ENCODE results near the gene DACH1. TPM values are rescaled to one million over a fixed set of nuclear protein-coding genes. Genes with fewer than 3 reads are reported as not detected.

Gene DACH1
- total and polyA plus RNA-seq, 2 of the 13 experiments (the other 11 are each of a cell fraction or from before 2014, with no cell fraction given) = not detected

DNA sequence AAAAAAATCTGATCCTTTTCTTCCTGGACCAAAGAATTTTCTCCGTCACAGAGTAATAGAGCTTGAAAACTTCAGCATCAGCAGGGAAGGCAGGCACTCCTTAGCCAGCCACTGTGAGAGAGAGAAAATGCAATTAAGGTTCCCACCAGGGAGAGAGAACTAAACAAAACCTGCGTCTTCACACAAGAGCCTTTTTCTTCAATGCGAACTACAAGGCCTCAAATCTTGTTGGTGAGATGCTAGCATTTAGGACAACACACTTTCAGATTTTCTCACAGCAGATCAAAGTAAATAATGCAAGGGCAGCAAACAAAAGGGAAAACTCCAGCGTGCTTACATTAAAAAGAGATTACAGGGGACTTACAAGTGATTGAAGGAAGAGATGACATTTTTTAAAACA lies 80.1 kb downstream of the DACH1 start:
- H3K27ac ChIP-seq (ENCODE audit: extremely low read length, insufficient read depth, low read length) = no peak overlapping the region
- no peaks in the 10 kb centered on the region for H3K79me2 ChIP-seq (ENCODE audit: insufficient read depth, low read length)
- no peak overlapping the region for H3K4me2 ChIP-seq (ENCODE audit: low read depth, low read length)
- no peaks in the 10 kb centered on the region for H3K36me3 ChIP-seq (replicated peaks in 1 of 2; ENCODE audit: control insufficient read depth in 1 of 2, insufficient read depth in 2 of 2, low read length in 2 of 2)
- no peak overlapping the region for H3K9ac ChIP-seq (ENCODE audit: insufficient read depth, low read depth, low read length)
- H3K9me3 ChIP-seq (ENCODE audit: low read length) = no peaks in the 10 kb centered on the region
- H3K4me3 ChIP-seq (replicated peaks in 1 of 3; ENCODE audit: insufficient read depth in 1 of 3, low read depth in 2 of 3, low read length in 3 of 3) = no peak overlapping the region
- H3K27me3 ChIP-seq (ENCODE audit: control insufficient read depth in 1 of 2, insufficient read depth in 2 of 2, low read length in 2 of 2) = 0 out of 5 replicates have a peak, but pooled peaks cover 0 to 2% of the 10 kb centered on the region in 2 experiments
- FAIRE-seq (no peak), DNase-seq (ENCODE audit: low spot score) (no peak), ATAC-seq (no peak)
- no TSS peak for BruUV-seq (replicated peaks)
- intact Hi-C loops (cut with micrococcal nuclease; ENCODE audit: unreplicated experiment) = no loop called here
- TF ChIP-seq ZNF572 (CRISPR knock-in tag; IDR thresholded peaks at IDR 0.05) = no peak
- H4K20me1 ChIP-seq (ENCODE audit: insufficient read depth, low read length) = no peaks in the 10 kb centered on the region
- ChIA-PET POLR2A (no interaction called here), CTCF (ENCODE audit: low intra/inter-chr PET ratio, low total read pairs) (no interaction called here)
- H2AFZ ChIP-seq (ENCODE audit: low read length) = no peak overlapping the region
- in situ Hi-C loops (cut with HindIII; ENCODE audit: extremely low pct_ligation_motif_present, low pct_unique_long_range_greater_than_20kb) = no loop called here
- H3K4me1 ChIP-seq (ENCODE audit: insufficient read depth, low read length) = no peaks in the 10 kb centered on the region
- WGBS (ENCODE audit: low lambda C conversion rate) = 23% methylated on average over 4 of the region's 4 CpGs

GRCh38 chr13:71785361-71785760 lies 81.6 kb downstream of the DACH1 start:
- POLR2A ChIA-PET = no interaction called here
- no TSS peak for BruUV-seq (replicated peaks)
- no peak for FAIRE-seq

More at GRCh38 chr13:71785361-71785760, 81.6 kb downstream of the DACH1 start:
- Histone ChIP-seq H3K27me3 (ENCODE audit: control insufficient read depth in 1 of 2, insufficient read depth in 2 of 2, low read length in 2 of 2) (no peaks in the 10 kb centered on the region), H2AFZ (ENCODE audit: low read length) (no peak overlapping the region), H3K79me2 (ENCODE audit: insufficient read depth, low read length) (no peaks in the 10 kb centered on the region), H3K4me1 (ENCODE audit: insufficient read depth, low read length) (no peaks in the 10 kb centered on the region), H3K9me3 (ENCODE audit: low read length) (no peaks in the 10 kb centered on the region), H4K20me1 (ENCODE audit: insufficient read depth, low read length) (no peaks in the 10 kb centered on the region), H3K27ac (ENCODE audit: extremely low read length, insufficient read depth, low read length) (no peak overlapping the region), H3K9ac (ENCODE audit: insufficient read depth, low read depth, low read length) (no peak overlapping the region), H3K36me3 (replicated peaks in 1 of 2; ENCODE audit: control insufficient read depth in 1 of 2, insufficient read depth in 2 of 2, low read length in 2 of 2) (no peaks in the 10 kb centered on the region), H3K4me2 (ENCODE audit: low read depth, low read length) (no peak overlapping the region), H3K4me3 (replicated peaks in 1 of 3; ENCODE audit: insufficient read depth in 1 of 3, low read depth in 2 of 3, low read length in 3 of 3) (no peak overlapping the region)
- 2% methylated on average over 2 of the region's 2 CpGs for WGBS (ENCODE audit: low lambda C conversion rate)
- in situ Hi-C loops (cut with HindIII; ENCODE audit: extremely low pct_ligation_motif_present, low pct_unique_long_range_greater_than_20kb) (no loop called here), intact Hi-C loops (cut with micrococcal nuclease; ENCODE audit: unreplicated experiment) (no loop called here)
- ATAC-seq (no peak), DNase-seq (ENCODE audit: low spot score) (no peak)
- TF ChIP-seq, protein P1, sequence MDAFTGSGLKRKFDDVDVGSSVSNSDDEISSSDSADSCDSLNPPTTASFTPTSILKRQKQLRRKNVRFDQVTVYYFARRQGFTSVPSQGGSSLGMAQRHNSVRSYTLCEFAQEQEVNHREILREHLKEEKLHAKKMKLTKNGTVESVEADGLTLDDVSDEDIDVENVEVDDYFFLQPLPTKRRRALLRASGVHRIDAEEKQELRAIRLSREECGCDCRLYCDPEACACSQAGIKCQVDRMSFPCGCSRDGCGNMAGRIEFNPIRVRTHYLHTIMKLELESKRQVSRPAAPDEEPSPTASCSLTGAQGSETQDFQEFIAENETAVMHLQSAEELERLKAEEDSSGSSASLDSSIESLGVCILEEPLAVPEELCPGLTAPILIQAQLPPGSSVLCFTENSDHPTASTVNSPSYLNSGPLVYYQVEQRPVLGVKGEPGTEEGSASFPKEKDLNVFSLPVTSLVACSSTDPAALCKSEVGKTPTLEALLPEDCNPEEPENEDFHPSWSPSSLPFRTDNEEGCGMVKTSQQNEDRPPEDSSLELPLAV (CRISPR knock-in tag; conservative IDR thresholded peaks at IDR 0.05; ENCODE audit: low read depth) = no peak
- TF ChIP-seq EED (CRISPR knock-in tag; IDR thresholded peaks at IDR 0.05) (no peak), ATF7 (IDR thresholded peaks at IDR 0.05) (no peak), ATF7 (CRISPR knock-in tag; IDR thresholded peaks at IDR 0.05) (no peak), HIVEP1 (CRISPR knock-in tag; IDR thresholded peaks at IDR 0.05) (no peak), NPAS2 (CRISPR knock-in tag; IDR thresholded peaks at IDR 0.05; ENCODE audit: borderline replicate concordance) (no peak), SNAPC2 (CRISPR knock-in tag; IDR thresholded peaks at IDR 0.05) (no peak), ZNF550 (CRISPR knock-in tag; IDR thresholded peaks at IDR 0.05; ENCODE audit: borderline replicate concordance) (no peak), ZNF451 (CRISPR knock-in tag; IDR thresholded peaks at IDR 0.05) (no peak)
- TF ChIP-seq, protein P2, sequence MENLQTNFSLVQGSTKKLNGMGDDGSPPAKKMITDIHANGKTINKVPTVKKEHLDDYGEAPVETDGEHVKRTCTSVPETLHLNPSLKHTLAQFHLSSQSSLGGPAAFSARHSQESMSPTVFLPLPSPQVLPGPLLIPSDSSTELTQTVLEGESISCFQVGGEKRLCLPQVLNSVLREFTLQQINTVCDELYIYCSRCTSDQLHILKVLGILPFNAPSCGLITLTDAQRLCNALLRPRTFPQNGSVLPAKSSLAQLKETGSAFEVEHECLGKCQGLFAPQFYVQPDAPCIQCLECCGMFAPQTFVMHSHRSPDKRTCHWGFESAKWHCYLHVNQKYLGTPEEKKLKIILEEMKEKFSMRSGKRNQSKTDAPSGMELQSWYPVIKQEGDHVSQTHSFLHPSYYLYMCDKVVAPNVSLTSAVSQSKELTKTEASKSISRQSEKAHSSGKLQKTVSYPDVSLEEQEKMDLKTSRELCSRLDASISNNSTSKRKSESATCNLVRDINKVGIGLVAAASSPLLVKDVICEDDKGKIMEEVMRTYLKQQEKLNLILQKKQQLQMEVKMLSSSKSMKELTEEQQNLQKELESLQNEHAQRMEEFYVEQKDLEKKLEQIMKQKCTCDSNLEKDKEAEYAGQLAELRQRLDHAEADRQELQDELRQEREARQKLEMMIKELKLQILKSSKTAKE (CRISPR knock-in tag; IDR thresholded peaks at IDR 0.05; ENCODE audit: borderline replicate concordance) = no peak
- CTCF ChIA-PET (ENCODE audit: low intra/inter-chr PET ratio, low total read pairs) = no interaction called here

Data from HepG2 (cell line).